A673 (cell line): ENCODE measurements around the gene CAPN1.
"Not testable (repeated sequence)": the region's sequence is repeated elsewhere in the genome, so short reads cannot be mapped to it uniquely, and the experiment has no call there.

Experiments
- EZH2 ChIP-seq: fragments of 200-600 bp; sonication (generic); IDR thresholded peaks from 2 replicates; pipeline ENCODE4 v1.6.1; 2017; ENCODE audit warnings: borderline replicate concordance, low read depth, mild to moderate bottlenecking, mixed read lengths, antibody characterized with exemption, low read length; ENCODE audit not compliant: poor library complexity, severe bottlenecking
- TF ChIP-seq, protein P1 (sequence below): fragments of 300-800, 200-600 bp; sonication (generic); conservative IDR thresholded peaks from 2 replicates; pipeline ENCODE4 v1.5.1; 2017; ENCODE audit warnings: low read depth, mild to moderate bottlenecking, antibody characterized with exemption, low read length, moderate library complexity, mixed read lengths

DNA sequence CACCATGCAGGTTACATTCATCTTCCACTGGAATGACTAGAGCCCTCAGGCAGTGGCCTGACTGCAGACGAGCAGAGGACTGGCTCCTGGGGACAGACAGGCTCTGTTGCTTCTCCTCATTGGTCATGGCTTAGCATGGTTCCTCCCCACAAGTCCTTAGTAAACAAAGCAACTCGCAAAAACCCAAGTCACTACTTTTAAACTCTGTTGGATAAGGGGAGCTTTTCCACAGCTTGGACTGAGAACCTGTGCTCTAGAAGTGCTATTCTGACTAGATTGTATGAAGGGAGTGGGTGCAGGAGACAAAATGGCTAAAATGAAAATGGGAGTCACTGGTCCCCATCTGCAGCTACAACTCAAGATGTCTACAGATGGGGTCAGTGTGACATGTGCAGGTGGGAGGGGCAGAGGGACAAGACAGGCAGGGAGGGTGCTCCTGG, 7.1 kb upstream of the CAPN1 start:
- TF ChIP-seq, protein P1, sequence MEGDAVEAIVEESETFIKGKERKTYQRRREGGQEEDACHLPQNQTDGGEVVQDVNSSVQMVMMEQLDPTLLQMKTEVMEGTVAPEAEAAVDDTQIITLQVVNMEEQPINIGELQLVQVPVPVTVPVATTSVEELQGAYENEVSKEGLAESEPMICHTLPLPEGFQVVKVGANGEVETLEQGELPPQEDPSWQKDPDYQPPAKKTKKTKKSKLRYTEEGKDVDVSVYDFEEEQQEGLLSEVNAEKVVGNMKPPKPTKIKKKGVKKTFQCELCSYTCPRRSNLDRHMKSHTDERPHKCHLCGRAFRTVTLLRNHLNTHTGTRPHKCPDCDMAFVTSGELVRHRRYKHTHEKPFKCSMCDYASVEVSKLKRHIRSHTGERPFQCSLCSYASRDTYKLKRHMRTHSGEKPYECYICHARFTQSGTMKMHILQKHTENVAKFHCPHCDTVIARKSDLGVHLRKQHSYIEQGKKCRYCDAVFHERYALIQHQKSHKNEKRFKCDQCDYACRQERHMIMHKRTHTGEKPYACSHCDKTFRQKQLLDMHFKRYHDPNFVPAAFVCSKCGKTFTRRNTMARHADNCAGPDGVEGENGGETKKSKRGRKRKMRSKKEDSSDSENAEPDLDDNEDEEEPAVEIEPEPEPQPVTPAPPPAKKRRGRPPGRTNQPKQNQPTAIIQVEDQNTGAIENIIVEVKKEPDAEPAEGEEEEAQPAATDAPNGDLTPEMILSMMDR: not testable (repeated sequence)
- not testable (repeated sequence) for TF ChIP-seq EZH2
